Measurements from ENCODE around the gene STPG3.

STPG3 gene

DNA sequence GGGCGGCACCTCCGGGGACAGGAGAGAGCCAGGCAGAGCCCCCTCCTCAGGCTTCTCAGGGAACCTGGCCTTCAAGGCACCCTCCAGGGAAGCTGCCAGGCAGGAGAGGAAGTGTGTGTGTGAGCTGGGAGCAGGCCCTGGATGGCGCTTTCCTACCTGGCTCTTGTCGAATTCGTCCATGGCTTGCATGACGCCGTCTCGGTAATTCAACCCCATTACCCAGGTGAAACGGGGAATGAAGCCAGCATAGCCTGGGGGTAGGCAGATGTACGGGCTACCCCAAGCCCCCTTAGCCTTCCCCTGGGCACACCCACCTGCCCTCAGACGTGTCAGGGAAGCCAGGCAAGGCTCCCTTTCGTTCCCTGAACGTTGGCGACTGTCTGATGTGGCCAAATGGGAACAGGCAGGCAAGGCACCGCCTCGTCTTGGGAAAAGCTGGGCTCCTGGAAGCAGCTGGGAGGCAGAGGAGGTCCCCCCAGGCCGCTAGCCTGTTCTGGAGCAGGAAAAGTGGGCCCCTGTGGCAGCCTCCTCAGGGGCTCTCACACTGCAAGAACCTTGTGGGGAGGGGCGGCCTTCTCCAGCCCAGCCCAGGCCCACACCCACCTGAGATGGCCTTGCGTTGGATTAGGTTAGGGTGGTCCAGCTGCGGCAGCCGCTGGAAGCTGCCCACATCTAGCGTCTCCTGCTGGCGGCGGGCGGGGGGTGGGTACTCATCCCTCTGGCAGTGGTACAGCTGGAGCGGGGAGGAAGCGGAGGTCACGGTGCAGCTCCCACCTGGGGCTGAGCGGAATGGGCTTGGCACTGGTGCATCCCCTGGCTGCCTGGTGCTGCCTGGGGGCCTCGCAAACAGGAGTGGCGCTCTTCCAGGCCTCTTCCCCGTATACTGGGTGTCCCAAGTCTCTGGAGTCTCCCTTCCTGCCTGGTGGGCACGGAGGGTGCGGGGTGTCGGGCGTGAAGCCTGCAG, 6.3 kb upstream of the STPG3 start:
- DNase-seq (ENCODE audit: low read depth), result no peak
- H3K4me3 ChIP-seq (ENCODE audit: low read depth, low read length), result no peak overlapping the region
- TF ChIP-seq, protein P1, sequence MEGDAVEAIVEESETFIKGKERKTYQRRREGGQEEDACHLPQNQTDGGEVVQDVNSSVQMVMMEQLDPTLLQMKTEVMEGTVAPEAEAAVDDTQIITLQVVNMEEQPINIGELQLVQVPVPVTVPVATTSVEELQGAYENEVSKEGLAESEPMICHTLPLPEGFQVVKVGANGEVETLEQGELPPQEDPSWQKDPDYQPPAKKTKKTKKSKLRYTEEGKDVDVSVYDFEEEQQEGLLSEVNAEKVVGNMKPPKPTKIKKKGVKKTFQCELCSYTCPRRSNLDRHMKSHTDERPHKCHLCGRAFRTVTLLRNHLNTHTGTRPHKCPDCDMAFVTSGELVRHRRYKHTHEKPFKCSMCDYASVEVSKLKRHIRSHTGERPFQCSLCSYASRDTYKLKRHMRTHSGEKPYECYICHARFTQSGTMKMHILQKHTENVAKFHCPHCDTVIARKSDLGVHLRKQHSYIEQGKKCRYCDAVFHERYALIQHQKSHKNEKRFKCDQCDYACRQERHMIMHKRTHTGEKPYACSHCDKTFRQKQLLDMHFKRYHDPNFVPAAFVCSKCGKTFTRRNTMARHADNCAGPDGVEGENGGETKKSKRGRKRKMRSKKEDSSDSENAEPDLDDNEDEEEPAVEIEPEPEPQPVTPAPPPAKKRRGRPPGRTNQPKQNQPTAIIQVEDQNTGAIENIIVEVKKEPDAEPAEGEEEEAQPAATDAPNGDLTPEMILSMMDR (IDR thresholded peaks at IDR 0.05; ENCODE audit: insufficient read depth, low read depth, low read length, missing control alignments), result no peak

DNA sequence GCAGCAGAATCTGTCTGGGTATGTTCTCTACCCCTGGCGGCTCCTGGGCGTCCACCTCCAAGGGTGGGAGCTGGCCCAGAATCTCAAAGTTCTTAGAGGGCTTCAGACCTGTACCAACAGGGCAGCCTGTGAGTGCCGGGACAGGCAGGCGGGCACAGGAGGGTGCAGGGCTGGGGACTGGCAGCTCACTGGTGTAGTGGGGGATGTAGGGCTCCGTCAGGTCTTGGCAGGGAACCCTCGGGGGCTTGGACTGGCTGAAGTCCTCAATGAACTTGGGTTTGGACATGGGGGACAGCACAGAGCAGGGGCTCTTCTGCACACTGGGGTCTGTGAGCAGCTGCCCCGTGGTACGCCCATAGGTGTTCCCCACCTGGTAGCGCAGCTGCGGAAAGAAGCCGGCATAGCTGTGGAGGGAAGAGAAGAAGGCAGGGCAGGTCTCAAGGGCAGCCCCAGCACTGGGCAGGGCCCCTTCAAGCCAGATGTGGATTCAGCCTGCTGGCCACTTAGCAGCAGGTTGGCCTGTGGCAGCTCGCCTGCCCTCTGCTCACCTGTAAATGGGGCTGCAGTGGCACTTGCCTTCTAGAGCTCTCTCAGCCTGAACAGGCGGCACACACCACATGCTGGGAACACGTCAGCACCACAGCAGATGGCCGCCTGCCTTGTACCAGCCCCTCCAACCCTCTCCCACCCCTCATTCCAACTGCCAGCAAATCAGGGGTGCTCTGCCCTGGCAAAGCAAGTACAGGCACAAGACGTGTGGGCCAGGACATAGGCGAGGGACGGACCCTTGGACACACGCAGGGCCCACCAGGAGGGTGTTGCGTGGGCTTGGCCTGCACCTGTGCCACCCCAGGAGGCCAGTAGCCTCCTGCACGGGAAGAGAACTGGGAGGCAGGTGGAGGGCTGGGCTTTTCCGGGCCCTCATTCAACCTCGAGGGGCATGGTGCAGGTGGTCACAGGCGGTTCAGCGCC, 5.3 kb upstream of the STPG3 start:
- no peak for DNase-seq (ENCODE audit: low read depth)
- TF ChIP-seq, protein P1 (IDR thresholded peaks at IDR 0.05; ENCODE audit: insufficient read depth, low read depth, low read length, missing control alignments), result no peak
- H3K4me3 ChIP-seq (ENCODE audit: low read depth, low read length), result no peak overlapping the region

DNA sequence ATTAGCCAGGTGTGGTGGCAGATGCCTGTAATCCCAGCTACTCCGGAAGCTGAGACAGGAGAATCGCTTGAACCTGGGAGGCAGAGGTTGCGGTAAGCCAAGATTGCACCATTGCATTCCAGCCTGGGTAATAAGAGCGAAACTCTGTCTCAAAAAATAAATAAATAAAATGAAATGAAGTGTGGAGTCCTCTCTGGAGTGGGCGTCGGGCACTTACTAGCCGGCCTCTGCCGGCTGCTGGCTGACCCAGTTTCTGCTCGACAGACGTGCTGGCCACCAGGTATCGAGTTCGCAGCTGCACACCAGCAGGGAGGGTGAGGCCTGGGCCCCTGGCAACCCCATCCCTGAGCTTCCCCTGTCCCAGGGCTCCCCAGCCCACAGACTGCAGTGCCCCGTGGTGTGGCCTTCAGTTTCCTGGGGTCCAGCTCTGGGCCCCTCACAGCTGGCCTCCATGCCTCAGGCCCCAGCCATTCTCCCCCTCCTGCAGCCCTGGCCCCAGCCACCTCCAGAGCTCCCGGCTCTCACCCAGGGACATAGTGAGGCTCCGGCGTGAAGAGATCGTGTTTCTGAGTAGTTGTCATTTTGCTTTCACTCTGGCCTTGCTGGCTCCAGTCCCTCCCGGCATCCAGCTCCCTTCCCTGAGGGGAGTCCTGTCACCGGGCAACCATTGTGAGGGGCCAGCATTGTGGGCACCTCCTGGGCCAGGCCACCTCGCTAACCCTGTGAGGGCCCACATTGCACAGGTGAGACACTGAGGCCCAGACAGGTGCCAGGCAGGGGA, 3.8 kb upstream of the STPG3 start:
- no peak for DNase-seq (ENCODE audit: low read depth)
- H3K4me3 ChIP-seq (ENCODE audit: low read depth, low read length), result no peak overlapping the region
- TF ChIP-seq, protein P1 (IDR thresholded peaks at IDR 0.05; ENCODE audit: insufficient read depth, low read depth, low read length, missing control alignments), result no peak

DNA sequence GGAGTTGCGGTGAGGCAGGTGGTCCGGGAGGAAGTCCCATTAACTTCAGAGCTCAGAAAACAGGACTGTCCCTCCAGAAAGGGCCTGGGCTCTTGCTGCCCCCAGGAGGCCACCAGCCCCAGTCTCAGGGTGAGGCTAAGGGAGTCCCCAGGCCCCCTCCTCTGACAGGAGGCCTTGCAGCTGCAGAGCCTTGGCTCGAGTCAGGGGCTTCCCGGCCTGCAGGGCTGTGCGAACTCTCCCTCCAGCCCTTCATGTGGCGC, 3.2 kb upstream of the STPG3 start:
- no peak for DNase-seq (ENCODE audit: low read depth)
- TF ChIP-seq, protein P1 (IDR thresholded peaks at IDR 0.05; ENCODE audit: insufficient read depth, low read depth, low read length, missing control alignments), result no peak
- no peak overlapping the region for H3K4me3 ChIP-seq (ENCODE audit: low read depth, low read length)

DNA sequence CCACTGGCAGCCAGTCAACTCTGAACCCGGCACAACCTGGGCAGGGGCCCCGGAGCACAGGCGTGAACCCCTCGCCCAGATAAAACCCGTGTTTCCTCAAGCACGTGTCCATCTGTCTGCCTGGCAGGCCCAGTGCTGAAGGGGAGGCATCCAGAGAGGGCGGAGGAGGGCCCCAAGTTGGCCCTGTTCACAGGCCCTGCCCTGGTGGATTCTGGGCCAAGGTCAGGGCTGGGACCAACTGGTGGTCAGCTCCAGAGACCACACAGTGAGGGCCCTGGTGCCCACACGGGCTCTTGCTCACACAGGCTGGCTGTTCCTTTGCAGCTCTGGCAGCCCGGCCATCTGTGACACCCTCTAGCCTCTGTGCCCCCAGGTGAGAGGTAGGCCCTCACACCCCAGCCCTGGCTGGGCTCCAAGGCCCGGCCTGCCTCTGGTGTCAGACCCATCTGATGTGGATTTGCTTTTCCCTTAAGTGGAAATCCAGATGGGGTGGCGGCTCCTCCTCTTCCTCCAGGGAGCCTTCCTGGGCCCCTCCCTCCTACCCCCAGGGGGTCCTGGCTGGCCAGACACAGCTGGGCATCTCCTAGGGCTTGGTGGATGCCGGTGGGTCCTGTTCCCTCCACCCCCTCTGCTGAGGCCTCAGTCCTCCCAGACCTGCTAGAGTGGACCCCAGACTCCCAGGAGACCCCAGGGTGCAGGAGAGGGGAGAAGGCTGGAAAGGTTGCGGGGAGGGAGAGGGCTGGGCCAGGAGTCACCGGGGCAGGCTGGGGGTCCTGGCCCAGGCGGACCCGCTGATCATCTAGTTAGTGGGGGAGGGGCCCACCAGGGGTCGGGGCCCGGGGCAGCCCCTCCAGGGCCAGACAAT, 525 bp upstream of the STPG3 start:
- DNase-seq (ENCODE audit: low read depth), result no peak
- no peak overlapping the region for H3K4me3 ChIP-seq (ENCODE audit: low read depth, low read length)
- TF ChIP-seq, protein P1 (IDR thresholded peaks at IDR 0.05; ENCODE audit: insufficient read depth, low read depth, low read length, missing control alignments), result no peak
